ENCODE results near the gene ALOX15. TPM values are rescaled to one million over a fixed set of nuclear protein-coding genes. Genes with fewer than 3 reads are reported as not detected.

Gene ALOX15
- total and polyA plus RNA-seq, 8 donors, result 0.03 to 3.1 (median 1.2) TPM; not detected in 5

GRCh38 chr17:4678448-4679026 is 37.1 kb upstream of the ALOX15 start:
- DNase-seq, result no peak
- 47 to 65% (median 56%) methylated on average over 13 to 14 of the region's 14 CpGs for WGBS, 5 donors
- Histone ChIP-seq H3K27ac (no peak overlapping the region), H3K27me3 (no peaks in the 10 kb centered on the region), H3K9me3 (no peaks in the 10 kb centered on the region), H3K4me3 (no peak overlapping the region), H3K4me1 (no peaks in the 10 kb centered on the region), H3K36me3 (peaks cover 61 to 96% (median 95%) of the 10 kb centered on the region in 4 donors)
- intact Hi-C loops (cut with DNase I; ENCODE audit: low total_unique reads), result no loop called here
- TF ChIP-seq POLR2AphosphoS5 (IDR thresholded peaks at IDR 0.05) (no peak), CTCF (IDR thresholded peaks at IDR 0.05) (no peak), POLR2A (IDR thresholded peaks at IDR 0.05) (no peak), EP300 (IDR thresholded peaks at IDR 0.05) (no peak)

- 79 to 89% (median 88%) methylated on average over 7 of the region's 7 CpGs for WGBS, 5 donors
- H3K4me1 ChIP-seq, result no peaks in the 10 kb centered on the region
- no peak overlapping the region for H3K27ac ChIP-seq
- intact Hi-C loops (cut with DNase I; ENCODE audit: low total_unique reads), result no loop called here
- no peak for TF ChIP-seq POLR2AphosphoS5 (IDR thresholded peaks at IDR 0.05)
- no peak for TF ChIP-seq POLR2A (IDR thresholded peaks at IDR 0.05)
- no peak for TF ChIP-seq CTCF (IDR thresholded peaks at IDR 0.05)
- TF ChIP-seq EP300 (IDR thresholded peaks at IDR 0.05), result no peak
- no peak overlapping the region for H3K4me3 ChIP-seq
- H3K27me3 ChIP-seq, result no peaks in the 10 kb centered on the region
- no peak for DNase-seq
- no peaks in the 10 kb centered on the region for H3K9me3 ChIP-seq
- peaks cover 66 to 100% (median 100%) of the 10 kb centered on the region in 4 donors for H3K36me3 ChIP-seq
These were observed 35.3 kb upstream of the ALOX15 start for GRCh38 chr17:4676791-4677190.

- TF ChIP-seq EP300 (IDR thresholded peaks at IDR 0.05), result no peak
- no peak for TF ChIP-seq POLR2A (IDR thresholded peaks at IDR 0.05)
- no peak for TF ChIP-seq CTCF (IDR thresholded peaks at IDR 0.05)
- no peak for TF ChIP-seq POLR2AphosphoS5 (IDR thresholded peaks at IDR 0.05)
- intact Hi-C loops (cut with DNase I; ENCODE audit: low total_unique reads), result no loop called here
- no peak for DNase-seq
- 96 to 99% (median 98%) methylated on average over 8 to 10 of the region's 10 CpGs for WGBS, 5 donors
- no peaks in the 10 kb centered on the region for H3K27me3 ChIP-seq
- H3K9me3 ChIP-seq, result no peaks in the 10 kb centered on the region
- H3K4me1 ChIP-seq, result no peaks in the 10 kb centered on the region
- no peak overlapping the region for H3K4me3 ChIP-seq
- H3K36me3 ChIP-seq, result peaks cover 63 to 100% (median 100%) of the 10 kb centered on the region in 4 donors
- no peak overlapping the region for H3K27ac ChIP-seq
These were observed 34.3 kb upstream of the ALOX15 start for GRCh38 chr17:4675791-4676190.

- intact Hi-C loops (cut with DNase I; ENCODE audit: low total_unique reads), result no loop called here
- TF ChIP-seq EP300 (IDR thresholded peaks at IDR 0.05), result no peak
- no peak for TF ChIP-seq CTCF (IDR thresholded peaks at IDR 0.05)
- TF ChIP-seq POLR2AphosphoS5 (IDR thresholded peaks at IDR 0.05), result no peak
- Histone ChIP-seq H3K4me3 (no peak overlapping the region), H3K27ac (no peak overlapping the region), H3K4me1 (no peaks in the 10 kb centered on the region), H3K27me3 (no peaks in the 10 kb centered on the region), H3K9me3 (no peaks in the 10 kb centered on the region), H3K36me3 (peaks cover 61 to 96% (median 94%) of the 10 kb centered on the region in 4 donors)
- DNase-seq, result no peak
- WGBS, 5 donors, result 92 to 98% (median 96%) methylated on average over 8 of the region's 8 CpGs
These were observed 33.2 kb upstream of the ALOX15 start for GRCh38 chr17:4674685-4674998.

Measured in stomach (tissue), 9 donors.